ENCODE measurements around the gene PTPN14. TPM values are rescaled to one million over a fixed set of nuclear protein-coding genes. Genes with fewer than 3 reads are reported as not detected.

PTPN14 gene
- total RNA-seq, 6 experiments from 2014 or later = 1.6 to 4.6 (median 2.1) TPM

- Histone ChIP-seq H3K36me3 (no peaks in the 10 kb centered on the region), H3K9me3 (no peaks in the 10 kb centered on the region), H3K4me1 (no peaks in the 10 kb centered on the region), H3K27ac (no peak overlapping the region), H3K4me3 (no peak overlapping the region), H3K27me3 (no peaks in the 10 kb centered on the region)
- intact Hi-C loops (cut with DNase I) = no loop called here
- no peak for ATAC-seq
- no peak for DNase-seq
- no peak for TF ChIP-seq POLR2A (IDR thresholded peaks at IDR 0.05)
- TF ChIP-seq CTCF (IDR thresholded peaks at IDR 0.05) = no peak
- 89% methylated on average over 3 of the region's 3 CpGs for WGBS (ENCODE audit: insufficient coverage, low coverage, low lambda C conversion rate, missing lambda C conversion rate)
Observed at GRCh38 chr1:214341932-214342331, 209.5 kb downstream of the PTPN14 start.

GRCh38 chr1:214341459-214341858 is 209.9 kb downstream of the PTPN14 start:
- Histone ChIP-seq H3K4me3 (no peak overlapping the region), H3K9me3 (no peaks in the 10 kb centered on the region), H3K4me1 (no peaks in the 10 kb centered on the region), H3K27ac (no peak overlapping the region), H3K27me3 (no peaks in the 10 kb centered on the region), H3K36me3 (no peaks in the 10 kb centered on the region)
- no peak for TF ChIP-seq CTCF (IDR thresholded peaks at IDR 0.05)
- no peak for TF ChIP-seq POLR2A (IDR thresholded peaks at IDR 0.05)
- ATAC-seq (no peak), DNase-seq (no peak)
- intact Hi-C loops (cut with DNase I) = no loop called here
- 79% methylated on average over 3 of the region's 3 CpGs for WGBS (ENCODE audit: insufficient coverage, low coverage, low lambda C conversion rate, missing lambda C conversion rate)

- DNase-seq (no peak), ATAC-seq (no peak)
- Histone ChIP-seq H3K27me3 (no peaks in the 10 kb centered on the region), H3K36me3 (no peaks in the 10 kb centered on the region), H3K4me3 (no peak overlapping the region), H3K27ac (no peak overlapping the region), H3K9me3 (no peaks in the 10 kb centered on the region), H3K4me1 (no peaks in the 10 kb centered on the region)
- no peak for TF ChIP-seq POLR2A (IDR thresholded peaks at IDR 0.05)
- no peak for TF ChIP-seq CTCF (IDR thresholded peaks at IDR 0.05)
- 61% methylated on average over 4 of the region's 4 CpGs for WGBS (ENCODE audit: insufficient coverage, low coverage, low lambda C conversion rate, missing lambda C conversion rate)
- intact Hi-C loops (cut with DNase I) = no loop called here
Observed at GRCh38 chr1:214338212-214338611, 213.2 kb downstream of the PTPN14 start.

- intact Hi-C loops (cut with DNase I) = no loop called here
- TF ChIP-seq POLR2A (IDR thresholded peaks at IDR 0.05) = no peak
- TF ChIP-seq CTCF (IDR thresholded peaks at IDR 0.05) = no peak
- no peak overlapping the region for H3K27ac ChIP-seq
- H3K9me3 ChIP-seq = no peaks in the 10 kb centered on the region
- no peaks in the 10 kb centered on the region for H3K27me3 ChIP-seq
- 82% methylated on average over 6 of the region's 6 CpGs for WGBS (ENCODE audit: insufficient coverage, low coverage, low lambda C conversion rate, missing lambda C conversion rate)
- H3K4me1 ChIP-seq = no peaks in the 10 kb centered on the region
- H3K36me3 ChIP-seq = no peaks in the 10 kb centered on the region
- ATAC-seq (peak in 1 of 4 donors; percentile 44), DNase-seq (no peak)
- no peak overlapping the region for H3K4me3 ChIP-seq
Observed at GRCh38 chr1:214337511-214337910, 213.9 kb downstream of the PTPN14 start.

- intact Hi-C loops (cut with DNase I) = no loop called here
- no peak overlapping the region for H3K4me3 ChIP-seq
Observed at GRCh38 chr1:214337015-214337414, 214.4 kb downstream of the PTPN14 start.

More at GRCh38 chr1:214337015-214337414, 214.4 kb downstream of the PTPN14 start:
- Histone ChIP-seq H3K27me3 (no peaks in the 10 kb centered on the region), H3K27ac (no peak overlapping the region), H3K36me3 (no peaks in the 10 kb centered on the region), H3K9me3 (no peaks in the 10 kb centered on the region), H3K4me1 (no peaks in the 10 kb centered on the region)
- ATAC-seq = no peak
- WGBS (ENCODE audit: insufficient coverage, low coverage, low lambda C conversion rate, missing lambda C conversion rate) = 91% methylated on average over 2 of the region's 2 CpGs
- DNase-seq = no peak
- TF ChIP-seq CTCF (IDR thresholded peaks at IDR 0.05) (no peak), POLR2A (IDR thresholded peaks at IDR 0.05) (no peak)
